Parathyroid adenoma (tissue), 2 donors: ENCODE results near the gene SKIDA1.
"Not testable (repeated sequence)": the region's sequence is repeated elsewhere in the genome, so short reads cannot be mapped to it uniquely, and the experiment has no call there.

ENCODE experiments used
- H2AFZ ChIP-seq: fragments of 300-600 bp; sonication (generic); one replicate; pipeline ENCODE4 v1.7.0; 2017; ENCODE audit warnings: antibody characterized with exemption, mild to moderate bottlenecking
- H3K27ac ChIP-seq: fragments of 300-600 bp; sonication (generic); one replicate; pipeline ENCODE4 v1.7.0; 2017
- H3K27me3 ChIP-seq: fragments of 300-600 bp; sonication (generic); one replicate; pipeline ENCODE4 v1.7.0; 2017; ENCODE audit warnings: low read length; ENCODE audit not compliant: control insufficient read depth, insufficient read depth
- H3K36me3 ChIP-seq: fragments of 300-600 bp; sonication (generic); one replicate; pipeline ENCODE4 v1.7.0; 2017; ENCODE audit warnings: low read length; ENCODE audit not compliant: control insufficient read depth, insufficient read depth
- H3K4me1 ChIP-seq: fragments of 300-600 bp; sonication (generic); one replicate; pipeline ENCODE4 v1.7.0; 2017; ENCODE audit warnings: control low read depth
- H3K4me2 ChIP-seq: fragments of 300-600 bp; sonication (generic); one replicate; pipeline ENCODE4 v1.7.0; 2017; ENCODE audit warnings: low read length
- H3K4me3 ChIP-seq: fragments of 300-600 bp; sonication (generic); one replicate; pipeline ENCODE4 v1.7.0; 2017; ENCODE audit warnings: low read depth, low read length
- H3K79me2 ChIP-seq: fragments of 300-600 bp; sonication (generic); one replicate; pipeline ENCODE4 v1.7.0; 2017; ENCODE audit warnings: control low read depth
- H3K9ac ChIP-seq: fragments of 300-600 bp; sonication (generic); one replicate; pipeline ENCODE4 v1.7.0; 2017; ENCODE audit warnings: mild to moderate bottlenecking
- H3K9me3 ChIP-seq: fragments of 300-600 bp; sonication (generic); one replicate; pipeline ENCODE4 v1.7.0; 2017; ENCODE audit warnings: low read length; ENCODE audit not compliant: control insufficient read depth
- TF ChIP-seq, protein P1 (sequence below): fragments of 300-600 bp; sonication (generic); IDR thresholded peaks from one replicate; pipeline ENCODE4 v1.7.0; 2017; ENCODE audit warnings: antibody characterized with exemption, mild to moderate bottlenecking
- donor health status: primary hyperparathyroidism.

SKIDA1 gene

DNA sequence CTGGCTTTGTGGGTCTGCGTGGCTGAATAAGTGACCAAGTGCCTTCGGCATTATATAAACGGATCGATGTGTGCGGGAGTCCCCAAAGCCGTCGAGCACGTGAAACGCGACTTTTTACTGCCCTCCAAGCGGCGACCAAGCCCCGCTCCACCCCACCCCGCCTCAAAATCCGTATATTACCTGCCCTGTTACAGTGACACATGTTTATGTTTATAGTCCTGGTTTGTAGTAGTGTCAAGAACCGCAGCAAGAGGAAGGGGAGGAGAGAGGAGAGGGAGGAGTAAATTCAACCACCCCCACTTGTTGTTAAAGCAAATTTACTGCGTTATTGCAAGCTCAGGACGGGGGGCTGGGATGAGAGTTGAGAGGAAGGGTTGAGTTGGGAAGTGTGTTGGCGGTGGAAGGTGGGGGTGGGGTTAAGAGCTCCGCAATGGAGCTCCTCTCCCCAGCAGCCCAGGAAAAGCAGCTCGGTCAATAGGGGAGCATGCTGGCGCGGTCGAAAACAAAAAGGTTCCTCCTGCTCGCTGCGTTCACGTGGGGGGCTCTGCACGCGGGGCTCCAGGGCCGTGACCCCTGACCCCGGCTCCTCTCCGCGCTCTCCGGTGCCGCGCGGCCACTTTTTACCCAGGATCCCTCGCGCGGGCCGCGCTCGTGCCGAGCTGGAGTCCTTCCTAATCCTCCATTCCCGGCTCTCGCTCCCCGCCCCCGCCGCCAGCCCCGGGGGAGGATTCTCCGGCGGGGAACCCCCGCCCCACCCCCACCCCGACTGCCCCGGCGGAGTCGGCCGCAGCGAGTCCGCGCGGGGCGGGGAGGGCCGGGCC lies at the start of gene SKIDA1:
SKIDA1 (minus strand) TSS at position 316 of the 821 bp plus-strand sequence. CDS start 7,860 bp downstream, outside the sequence.
- Histone ChIP-seq H3K27ac (peak within 1 kb of the TSS; percentile 85), H3K79me2 (no peaks in the 10 kb centered on the region), H3K27me3 (no peaks in the 10 kb centered on the region), H2AFZ (peak within 1 kb of the TSS; percentile 95), H3K9me3 (no peaks in the 10 kb centered on the region), H3K4me3 (peak within 1 kb of the TSS; percentile 80), H3K4me1 (peaks cover 4% of the 10 kb centered on the region), H3K4me2 (peak within 1 kb of the TSS; percentile 73), H3K36me3 (no peaks in the 10 kb centered on the region), H3K9ac (peak within 1 kb of the TSS; percentile 0)
- TF ChIP-seq, protein P1, sequence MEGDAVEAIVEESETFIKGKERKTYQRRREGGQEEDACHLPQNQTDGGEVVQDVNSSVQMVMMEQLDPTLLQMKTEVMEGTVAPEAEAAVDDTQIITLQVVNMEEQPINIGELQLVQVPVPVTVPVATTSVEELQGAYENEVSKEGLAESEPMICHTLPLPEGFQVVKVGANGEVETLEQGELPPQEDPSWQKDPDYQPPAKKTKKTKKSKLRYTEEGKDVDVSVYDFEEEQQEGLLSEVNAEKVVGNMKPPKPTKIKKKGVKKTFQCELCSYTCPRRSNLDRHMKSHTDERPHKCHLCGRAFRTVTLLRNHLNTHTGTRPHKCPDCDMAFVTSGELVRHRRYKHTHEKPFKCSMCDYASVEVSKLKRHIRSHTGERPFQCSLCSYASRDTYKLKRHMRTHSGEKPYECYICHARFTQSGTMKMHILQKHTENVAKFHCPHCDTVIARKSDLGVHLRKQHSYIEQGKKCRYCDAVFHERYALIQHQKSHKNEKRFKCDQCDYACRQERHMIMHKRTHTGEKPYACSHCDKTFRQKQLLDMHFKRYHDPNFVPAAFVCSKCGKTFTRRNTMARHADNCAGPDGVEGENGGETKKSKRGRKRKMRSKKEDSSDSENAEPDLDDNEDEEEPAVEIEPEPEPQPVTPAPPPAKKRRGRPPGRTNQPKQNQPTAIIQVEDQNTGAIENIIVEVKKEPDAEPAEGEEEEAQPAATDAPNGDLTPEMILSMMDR, result no peak

DNA sequence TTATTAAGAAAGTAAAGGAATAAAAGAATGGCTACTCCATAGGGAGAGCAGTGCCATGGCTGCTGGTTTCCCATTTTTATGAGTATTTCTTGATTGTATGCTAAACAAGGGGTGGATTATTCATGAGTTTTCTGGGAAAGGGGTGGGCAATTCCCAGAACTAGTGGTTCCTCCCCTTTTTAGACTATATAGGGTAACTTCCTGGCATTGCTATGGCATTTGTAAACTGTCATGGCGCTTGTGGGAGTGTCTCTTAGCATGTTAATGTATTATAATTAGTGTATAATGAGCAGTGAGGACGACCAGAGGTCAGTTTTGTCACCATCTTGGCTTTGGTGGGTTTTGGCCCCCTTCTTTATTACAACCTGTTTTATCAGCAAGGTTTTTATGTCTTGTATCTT lies 49.0 kb upstream of the SKIDA1 start:
- not testable (repeated sequence) for H3K9ac ChIP-seq, H3K36me3 ChIP-seq, H3K4me2 ChIP-seq, H3K4me3 ChIP-seq, H3K27me3 ChIP-seq, H3K9me3 ChIP-seq, H2AFZ ChIP-seq, H3K27ac ChIP-seq, H3K4me1 ChIP-seq
- H3K79me2 ChIP-seq, result peaks cover 55% of the 10 kb centered on the region

DNA sequence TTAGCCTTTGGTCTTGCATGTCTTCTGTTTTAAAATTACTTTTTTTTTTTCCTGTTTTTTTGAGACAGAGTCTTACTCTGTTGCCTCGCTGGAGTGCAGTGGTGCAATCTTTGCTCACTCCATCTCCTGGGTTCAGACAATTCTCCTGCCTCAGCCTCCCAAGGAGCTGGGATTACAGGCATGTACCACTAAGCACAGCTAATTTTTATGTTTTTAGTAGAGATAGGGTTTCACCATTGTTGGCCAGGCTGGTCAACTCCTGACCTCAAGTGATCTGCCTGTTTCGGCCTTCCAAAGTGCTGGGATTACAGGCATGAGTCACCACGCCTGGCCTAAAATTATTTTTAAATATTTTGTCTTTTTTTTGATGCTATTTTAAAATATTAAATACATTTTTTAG lies 47.1 kb upstream of the SKIDA1 start:
- Histone ChIP-seq H3K36me3 (no peaks in the 10 kb centered on the region), H3K4me2 (no peak overlapping the region), H3K9me3 (no peaks in the 10 kb centered on the region), H3K4me3 (no peak overlapping the region), H3K4me1 (peaks cover 9% of the 10 kb centered on the region), H3K9ac (no peak overlapping the region), H3K27me3 (no peaks in the 10 kb centered on the region), H3K79me2 (peaks cover 56% of the 10 kb centered on the region), H3K27ac (no peak overlapping the region), H2AFZ (no peak overlapping the region)
- TF ChIP-seq, protein P1, result no peak

DNA sequence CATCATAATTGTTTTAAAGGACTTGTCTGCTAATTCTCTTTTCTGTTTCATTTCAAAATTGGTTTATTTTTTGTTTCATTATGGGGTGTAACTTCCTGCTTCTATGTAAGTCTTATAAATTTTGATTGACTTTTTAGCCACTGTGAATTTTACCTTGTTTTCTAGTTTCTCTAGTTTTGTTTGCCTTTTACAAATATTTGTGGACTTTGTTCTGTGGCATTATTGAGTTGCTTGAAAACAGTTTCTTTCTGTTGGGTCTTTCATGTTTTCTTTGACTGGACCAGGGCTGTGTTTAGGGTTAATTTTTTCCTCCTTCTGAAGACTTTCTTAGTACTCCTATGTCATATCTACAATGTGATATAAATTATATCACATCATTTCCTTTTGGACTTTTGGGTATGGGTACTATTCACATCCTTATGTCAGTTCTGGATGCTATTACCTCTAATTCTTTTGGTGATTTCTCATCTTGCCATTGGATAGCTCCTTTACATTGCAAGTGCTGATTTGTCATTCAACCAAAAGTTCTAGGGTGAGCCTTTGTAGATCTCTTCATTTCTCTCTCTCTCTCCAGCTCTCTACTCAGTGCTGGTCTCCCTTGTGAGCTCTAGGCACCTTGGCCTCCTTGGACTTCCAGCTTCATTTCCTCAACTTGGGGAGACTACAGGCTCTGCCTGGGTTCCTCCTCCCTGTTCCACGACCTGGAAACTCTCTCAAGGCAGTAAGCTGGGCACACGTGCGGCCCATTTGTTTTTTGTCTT lies 45.5 kb upstream of the SKIDA1 start:
- peaks cover 61% of the 10 kb centered on the region for H3K79me2 ChIP-seq
- no peak overlapping the region for H3K4me2 ChIP-seq
- H3K4me3 ChIP-seq, result no peak overlapping the region
- TF ChIP-seq, protein P1, result no peak
- no peaks in the 10 kb centered on the region for H3K9me3 ChIP-seq
- H3K36me3 ChIP-seq, result no peaks in the 10 kb centered on the region
- H3K27me3 ChIP-seq, result no peaks in the 10 kb centered on the region
- H3K27ac ChIP-seq, result no peak overlapping the region
- H3K9ac ChIP-seq, result no peak overlapping the region
- H3K4me1 ChIP-seq, result peaks cover 9% of the 10 kb centered on the region
- no peak overlapping the region for H2AFZ ChIP-seq

DNA sequence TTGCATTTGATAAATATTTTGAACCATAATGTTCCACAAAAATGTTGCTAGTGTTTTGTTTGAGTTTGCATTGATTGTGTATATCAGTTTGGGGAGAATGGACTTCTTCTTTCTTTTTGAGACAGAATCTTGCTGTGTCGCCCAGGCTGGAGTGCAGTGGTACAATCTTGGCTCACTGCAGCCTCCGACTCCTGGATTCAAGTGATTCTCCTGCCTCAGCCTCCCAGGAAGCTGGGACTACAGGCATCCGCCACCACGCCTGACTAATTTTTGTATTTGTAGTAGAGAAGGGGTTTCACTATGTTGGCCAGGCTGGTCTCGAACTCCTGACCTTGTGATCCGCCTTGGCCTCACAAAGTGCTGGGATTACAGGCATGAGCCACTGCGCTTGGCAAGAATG lies 33.5 kb upstream of the SKIDA1 start:
- not testable (repeated sequence) for H3K27me3 ChIP-seq, H3K9ac ChIP-seq, H3K9me3 ChIP-seq, H3K4me3 ChIP-seq, H3K4me2 ChIP-seq, H2AFZ ChIP-seq, H3K27ac ChIP-seq, H3K4me1 ChIP-seq, H3K36me3 ChIP-seq
- peaks cover 44% of the 10 kb centered on the region for H3K79me2 ChIP-seq
